ENCODE results near the gene ADAMTS13.

Gene ADAMTS13

GRCh38 chr9:133490865-133491655 lies 68.9 kb downstream of the ADAMTS13 start:
- DNase-seq (ENCODE audit: low read depth in 2 of 2), result no peak

- DNase-seq (ENCODE audit: low read depth in 2 of 2), result no peak
Observed at GRCh38 chr9:133491656-133491925, 69.4 kb downstream of the ADAMTS13 start.

GRCh38 chr9:133492061-133493021 lies 70.2 kb downstream of the ADAMTS13 start:
- DNase-seq (ENCODE audit: low read depth in 2 of 2), result no peak

- DNase-seq (ENCODE audit: low read depth in 2 of 2), result no peak
Observed at GRCh38 chr9:133493428-133493827, 71.3 kb downstream of the ADAMTS13 start.

GRCh38 chr9:133493845-133494540 lies 71.8 kb downstream of the ADAMTS13 start:
- DNase-seq (ENCODE audit: low read depth in 2 of 2), result no peak

GRCh38 chr9:133494636-133495326 lies 72.6 kb downstream of the ADAMTS13 start:
- no peak for DNase-seq (ENCODE audit: low read depth in 2 of 2)

- no peak for DNase-seq (ENCODE audit: low read depth in 2 of 2)
Observed at GRCh38 chr9:133495327-133496293, 73.4 kb downstream of the ADAMTS13 start.

GRCh38 chr9:133496861-133497842 lies 75.0 kb downstream of the ADAMTS13 start:
- DNase-seq (ENCODE audit: low read depth in 2 of 2), result no peak

- no peak for DNase-seq (ENCODE audit: low read depth in 2 of 2)
Observed at GRCh38 chr9:133499132-133499891, 77.1 kb downstream of the ADAMTS13 start.

GRCh38 chr9:133499892-133500270 lies 77.7 kb downstream of the ADAMTS13 start:
- DNase-seq (ENCODE audit: low read depth in 2 of 2), result no peak

- no peak for DNase-seq (ENCODE audit: low read depth in 2 of 2)
Observed at GRCh38 chr9:133502112-133502511, 79.9 kb downstream of the ADAMTS13 start.

- DNase-seq (ENCODE audit: low read depth in 2 of 2), result no peak
Observed at GRCh38 chr9:133505186-133505830, 83.1 kb downstream of the ADAMTS13 start.

GRCh38 chr9:133505901-133506652 lies 83.9 kb downstream of the ADAMTS13 start:
- DNase-seq (ENCODE audit: low read depth in 2 of 2), result no peak

- no peak for DNase-seq (ENCODE audit: low read depth in 2 of 2)
Observed at GRCh38 chr9:133506653-133507038, 84.5 kb downstream of the ADAMTS13 start.

GRCh38 chr9:133507246-133507965 lies 85.2 kb downstream of the ADAMTS13 start:
- no peak for DNase-seq (ENCODE audit: low read depth in 2 of 2)

- no peak for DNase-seq (ENCODE audit: low read depth in 2 of 2)
Observed at GRCh38 chr9:133508046-133508445, 85.9 kb downstream of the ADAMTS13 start.

All from stimulated activated CD4-positive, alpha-beta T cell treated with anti-CD3 and anti-CD28 coated beads, Interleukin-15, amount 100 ng/mL, for 48 hours (primary cell).